Activated CD4-positive, alpha-beta T cell treated with anti-CD3 and anti-CD28 coated beads, Interleukin-2, amount 50 U/mL, for 16 hours (primary cell): ENCODE results near the gene TMEM272.

Experiments
- DNase-seq: peaks from one replicate; pipeline ENCODE4 v3.0.0-alpha.2; 2020

Gene TMEM272

DNA sequence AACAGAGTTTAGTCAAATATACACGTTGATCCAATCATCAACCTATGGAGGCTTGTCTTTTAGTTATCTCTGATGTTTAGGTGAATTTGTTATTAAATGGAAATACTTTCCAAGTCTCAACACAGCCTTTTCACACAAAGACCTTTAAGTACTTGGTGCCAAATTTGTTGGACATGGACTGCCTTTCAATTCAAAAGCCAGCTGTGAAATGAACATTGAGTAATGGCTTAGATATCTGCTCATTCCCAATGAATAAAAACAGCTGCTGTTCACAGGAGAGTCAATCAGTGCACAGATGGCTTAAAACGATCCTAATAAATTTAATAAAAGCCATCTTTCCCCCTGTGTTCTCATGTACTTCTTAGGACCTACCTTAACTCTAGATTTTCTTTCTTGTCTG, 21.1 kb downstream of the TMEM272 start:
- no peak for DNase-seq

DNA sequence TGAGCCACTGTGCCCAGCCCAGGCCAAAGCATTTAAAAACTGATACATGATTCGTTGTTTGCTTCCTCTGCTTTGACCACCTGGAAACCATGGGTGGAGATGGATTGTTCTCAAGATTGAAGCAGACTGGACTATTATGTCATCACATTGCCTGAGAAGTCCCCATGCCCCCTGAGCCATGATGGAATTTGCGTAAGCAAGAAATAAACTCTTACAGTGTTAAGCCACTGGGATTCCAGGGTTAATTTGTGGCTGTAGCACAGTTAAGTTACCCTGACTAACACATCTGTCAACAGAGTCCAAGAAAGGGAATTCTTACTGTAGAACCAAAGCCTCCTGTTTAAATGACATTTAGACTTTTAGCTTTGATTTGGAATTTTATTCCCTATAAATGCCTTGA, 21.6 kb downstream of the TMEM272 start:
- no peak for DNase-seq

DNA sequence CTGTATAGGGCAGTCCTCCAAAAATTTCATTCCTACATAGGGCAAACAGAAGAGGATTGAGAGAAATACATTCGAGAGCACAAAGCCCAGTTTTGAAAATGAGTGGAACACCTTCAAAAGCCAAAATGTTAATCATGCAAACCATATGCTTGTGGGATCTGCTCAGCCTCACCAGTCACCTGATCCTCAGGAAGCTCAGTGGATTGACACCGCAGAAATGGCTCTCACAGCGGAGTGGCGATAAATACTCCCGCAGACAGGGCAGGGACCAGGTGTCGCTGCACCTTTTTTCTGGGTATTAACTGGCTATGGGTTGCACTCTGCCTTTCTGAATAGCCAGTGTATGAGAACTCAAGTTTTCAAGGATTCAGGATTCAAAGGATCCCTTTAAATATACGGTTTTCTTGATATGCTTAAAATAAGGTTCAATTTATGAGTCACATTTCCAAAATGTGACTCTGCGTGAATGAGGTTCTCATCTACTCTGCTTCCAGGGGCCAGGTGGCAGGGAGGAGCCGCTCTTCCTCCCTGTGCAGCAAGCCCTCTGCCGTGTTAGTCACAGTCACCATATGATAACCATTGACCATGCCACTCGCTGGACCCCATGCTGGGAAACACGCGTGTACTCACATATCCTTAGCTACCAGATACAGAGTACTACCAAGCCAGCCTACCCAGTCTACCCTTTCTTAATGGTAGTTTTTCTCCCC, 22.7 kb downstream of the TMEM272 start:
- peak; percentile 42 for DNase-seq

DNA sequence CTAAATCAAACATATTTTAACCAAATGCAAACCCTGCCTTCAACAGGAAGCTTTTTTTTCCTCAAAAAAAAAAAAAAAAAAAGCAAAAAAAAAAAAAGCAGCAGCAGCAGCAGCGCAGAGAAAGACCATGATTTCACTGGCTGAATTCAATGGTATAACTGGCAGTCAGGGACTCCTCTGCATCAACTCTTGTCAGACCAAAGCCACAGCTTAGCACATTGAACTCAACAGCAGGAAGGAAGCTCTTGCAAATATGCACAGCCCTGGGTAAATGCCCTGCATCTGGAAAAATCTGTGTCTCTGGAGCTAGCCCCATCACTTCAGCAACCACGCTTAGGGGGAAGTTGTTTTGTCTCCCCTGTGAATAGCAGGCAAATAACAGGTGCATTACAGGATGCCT, 23.4 kb downstream of the TMEM272 start:
- peak; percentile 38 for DNase-seq

DNA sequence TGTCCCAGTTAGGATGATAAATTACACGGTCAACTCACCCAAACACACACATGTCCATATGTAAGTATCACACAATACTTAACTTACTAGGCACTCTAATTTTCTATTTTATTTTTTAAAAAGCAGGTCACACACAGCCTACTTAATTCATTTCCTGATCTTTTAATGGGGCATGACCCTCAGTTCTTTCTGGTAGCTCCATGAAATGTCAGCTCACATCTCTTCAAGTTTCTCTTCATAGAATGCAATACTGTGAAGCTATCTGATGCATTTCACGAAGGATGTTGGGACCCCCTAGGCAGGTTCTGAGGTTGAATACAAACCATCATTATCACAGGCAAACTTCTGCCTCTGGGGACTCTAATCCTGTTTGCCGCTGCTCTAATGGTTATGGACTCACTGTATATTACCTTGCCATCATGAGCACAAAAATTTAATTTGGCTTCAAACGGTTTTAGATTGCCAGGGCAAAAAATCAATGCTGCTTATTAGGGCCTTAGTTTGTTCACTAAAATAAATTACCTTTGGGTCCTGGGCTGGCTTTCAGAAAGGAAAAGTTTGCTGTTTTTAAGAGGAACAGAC, 24.9 kb downstream of the TMEM272 start:
- no peak for DNase-seq

DNA sequence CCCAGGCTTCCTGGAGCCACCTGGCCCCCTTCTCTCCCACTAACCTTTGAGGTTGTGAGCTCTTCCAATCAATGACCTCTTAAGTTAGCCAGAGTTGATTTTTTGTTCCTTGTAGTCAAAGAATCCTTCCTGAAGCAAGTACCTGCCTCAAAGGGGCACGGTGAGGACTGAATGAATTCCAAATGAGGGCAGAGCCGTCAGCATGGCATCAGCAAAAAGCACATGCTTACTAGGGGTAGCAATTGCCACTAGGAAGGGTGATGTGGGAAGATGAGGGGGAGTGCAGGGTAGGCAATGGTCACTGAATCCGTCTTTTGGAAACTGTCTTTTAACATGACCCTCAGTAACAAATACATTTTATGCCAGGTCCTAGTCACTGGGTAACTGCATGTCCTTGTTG, 25.4 kb downstream of the TMEM272 start:
- no peak for DNase-seq

DNA sequence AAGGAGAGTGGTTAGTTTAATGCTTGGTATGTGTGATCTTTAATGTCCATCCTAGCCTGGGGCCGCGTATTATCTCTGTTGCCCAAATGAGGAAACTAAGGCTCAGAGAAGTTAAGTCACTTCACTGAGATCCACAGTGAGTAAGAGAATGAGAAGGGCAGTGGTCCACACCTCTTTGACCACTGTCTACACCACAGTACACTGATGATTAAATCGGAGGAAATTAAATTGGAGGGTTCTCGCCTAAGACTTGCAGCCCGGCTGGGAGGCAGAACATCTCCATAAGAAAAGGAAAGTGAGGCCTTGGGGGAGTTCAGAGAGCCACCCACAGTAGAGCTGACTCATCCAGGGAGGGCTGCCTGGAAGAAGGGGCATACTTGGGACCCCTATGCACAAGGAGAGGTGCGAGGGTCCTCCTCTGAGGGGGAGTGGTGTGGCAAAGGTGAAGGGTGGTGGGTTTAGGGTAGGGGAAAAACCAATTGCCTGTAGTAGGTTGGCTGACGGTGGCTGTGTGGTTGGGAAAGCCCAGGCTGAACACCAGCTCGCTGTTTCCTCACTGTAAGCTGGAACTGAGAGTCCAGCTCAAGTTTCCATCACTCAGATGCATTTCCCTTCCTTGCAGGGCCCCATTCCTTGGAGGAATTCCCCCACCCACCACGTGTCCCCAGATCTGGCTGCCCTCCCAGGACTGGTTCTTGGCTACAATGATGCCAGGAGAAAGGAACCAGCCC, 26.0 kb downstream of the TMEM272 start:
- DNase-seq, result peak; percentile 28

DNA sequence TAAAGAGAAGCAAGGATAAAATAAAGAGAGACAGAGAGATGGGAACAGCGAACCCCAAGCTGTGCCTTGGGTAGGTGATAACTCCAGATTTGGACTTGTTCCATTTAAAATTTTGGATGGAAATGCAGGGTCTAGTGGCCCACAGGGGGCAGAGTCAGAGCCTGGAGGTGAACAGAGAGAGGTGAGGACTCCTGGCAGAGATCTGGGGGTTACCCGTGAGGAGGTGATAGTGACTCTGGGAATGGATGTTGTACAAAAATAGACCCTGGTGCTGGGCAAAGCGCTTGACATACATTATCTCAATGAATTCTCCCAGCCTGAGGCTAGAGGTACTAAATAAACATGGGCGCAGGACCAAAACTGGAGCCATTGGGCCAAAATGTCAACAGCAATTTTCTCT, 26.7 kb downstream of the TMEM272 start:
- no peak for DNase-seq

DNA sequence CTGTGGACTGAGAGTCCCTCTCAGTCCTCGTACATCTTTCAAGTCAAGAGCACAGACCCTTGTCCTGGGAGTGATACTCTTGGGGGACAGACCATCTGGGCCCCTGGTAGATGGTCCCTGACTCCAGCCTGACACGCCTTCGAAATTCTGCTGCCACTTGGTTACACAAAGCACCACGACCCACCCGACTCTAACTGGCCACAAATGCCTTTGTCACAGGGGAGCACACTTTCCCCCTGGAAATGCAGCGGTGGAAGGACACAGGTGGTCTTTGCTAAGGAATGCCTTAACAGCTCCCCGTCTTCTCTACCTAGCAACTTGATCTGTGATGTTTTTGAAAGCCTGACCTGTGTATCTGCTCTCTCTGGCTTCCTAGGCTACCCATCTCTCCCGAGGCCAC, 27.3 kb downstream of the TMEM272 start:
- DNase-seq, result no peak

DNA sequence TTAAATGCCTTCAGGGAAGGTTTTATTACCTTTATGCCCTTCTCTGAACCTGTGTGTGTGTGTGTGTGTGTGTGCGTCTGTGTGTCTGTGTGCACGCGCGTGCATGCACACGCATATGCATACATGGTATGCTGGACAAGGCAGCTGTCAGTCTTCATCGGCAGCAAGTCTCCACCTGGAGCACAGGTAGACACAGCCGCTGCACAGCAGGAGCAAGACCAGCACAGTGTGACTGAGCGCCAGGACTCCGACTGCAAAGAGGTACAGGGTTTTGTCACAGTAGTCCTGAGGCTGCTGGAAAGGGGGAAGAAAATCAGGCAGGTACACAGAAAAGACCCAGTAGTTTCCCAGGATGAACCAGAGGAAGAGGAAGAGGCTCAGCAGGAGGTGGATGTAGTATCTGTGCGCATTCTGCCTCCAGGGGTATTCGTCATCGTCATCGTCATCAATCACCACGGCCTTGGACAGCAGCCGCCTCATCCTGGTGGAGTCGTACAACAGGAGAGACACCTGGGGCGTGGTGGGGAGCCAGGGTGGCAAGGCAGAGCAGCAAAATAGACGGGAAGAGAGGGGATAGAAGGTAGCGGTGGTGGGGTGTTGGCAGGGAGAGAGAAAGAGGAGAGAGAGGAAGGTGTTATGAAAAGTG, 28.2 kb downstream of the TMEM272 start:
- no peak for DNase-seq

DNA sequence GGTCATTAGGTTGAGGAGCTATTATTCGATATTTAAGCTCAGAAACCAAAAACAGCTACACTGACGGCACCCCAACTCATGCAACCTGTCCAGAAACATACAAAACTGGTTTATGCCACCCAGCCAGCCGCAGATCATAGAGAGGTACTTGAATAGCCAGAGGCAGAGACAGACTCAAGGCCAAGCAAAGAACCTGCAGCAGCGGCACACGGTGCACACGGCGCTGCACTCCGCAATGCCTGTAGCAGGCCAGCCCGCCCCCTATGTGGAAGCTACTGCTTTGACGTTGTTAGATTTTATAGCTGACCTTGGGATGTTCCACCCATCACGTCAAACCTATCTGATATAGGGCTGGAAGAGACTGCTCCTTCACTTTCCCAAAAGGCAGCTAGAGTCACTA, 29.1 kb downstream of the TMEM272 start:
- no peak for DNase-seq

DNA sequence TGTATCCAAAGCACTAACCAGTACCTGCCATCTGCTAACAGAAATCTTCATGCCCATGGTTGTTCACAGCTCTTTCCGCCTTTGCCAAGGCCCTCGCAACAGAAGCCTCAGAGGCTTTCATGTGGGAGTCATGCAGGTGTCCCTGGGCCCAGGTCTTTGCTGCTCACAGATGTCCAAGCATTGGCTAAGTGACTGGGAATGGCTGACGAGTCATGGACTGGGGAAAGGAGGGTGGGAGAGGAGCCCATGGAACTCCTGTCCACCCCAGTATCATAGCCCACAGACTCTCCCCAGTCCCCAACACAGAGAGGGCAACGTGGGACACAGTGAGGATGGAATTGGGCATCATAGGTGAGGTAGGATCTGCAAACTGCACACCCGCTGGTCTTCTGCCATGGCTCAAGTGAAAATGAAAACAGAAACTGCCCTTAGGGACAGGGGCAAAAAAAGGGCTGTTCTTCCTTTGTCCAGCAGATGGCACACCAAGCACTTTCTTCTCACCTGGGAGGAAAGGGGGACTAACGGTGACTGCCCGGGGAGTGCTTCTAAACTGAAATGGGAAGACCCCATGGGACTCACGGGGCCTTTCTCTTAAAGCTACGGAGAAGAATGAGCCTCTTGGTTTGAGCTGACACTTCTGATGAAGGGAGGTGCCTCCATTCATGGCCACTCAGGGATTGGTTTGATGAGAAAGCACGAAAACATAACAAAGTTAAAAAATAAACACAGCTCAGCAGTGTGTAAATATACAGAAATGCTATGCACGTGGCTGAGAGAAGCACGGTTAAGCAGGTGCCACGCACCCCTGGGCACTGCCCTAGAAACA, 29.9 kb downstream of the TMEM272 start:
- peak; percentile 81 for DNase-seq

DNA sequence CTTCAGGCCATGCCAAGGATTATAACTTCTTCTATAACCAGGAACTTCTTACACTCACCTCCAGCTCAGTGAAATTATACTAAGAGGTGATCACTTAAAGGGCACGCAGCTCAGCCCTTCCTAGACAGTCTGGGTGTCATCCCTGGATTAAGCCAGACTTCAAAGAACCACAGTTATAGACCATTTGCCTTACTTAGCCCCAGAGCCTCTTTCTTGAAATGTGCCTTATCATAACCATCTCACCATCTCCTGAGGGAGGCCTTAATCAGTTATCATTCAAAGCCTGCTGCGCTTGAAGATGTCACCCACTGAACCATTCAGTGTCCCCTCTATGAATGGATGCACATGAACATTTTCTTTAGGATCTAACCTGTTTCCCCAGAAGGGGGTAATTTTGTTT, 30.9 kb downstream of the TMEM272 start:
- DNase-seq, result no peak

DNA sequence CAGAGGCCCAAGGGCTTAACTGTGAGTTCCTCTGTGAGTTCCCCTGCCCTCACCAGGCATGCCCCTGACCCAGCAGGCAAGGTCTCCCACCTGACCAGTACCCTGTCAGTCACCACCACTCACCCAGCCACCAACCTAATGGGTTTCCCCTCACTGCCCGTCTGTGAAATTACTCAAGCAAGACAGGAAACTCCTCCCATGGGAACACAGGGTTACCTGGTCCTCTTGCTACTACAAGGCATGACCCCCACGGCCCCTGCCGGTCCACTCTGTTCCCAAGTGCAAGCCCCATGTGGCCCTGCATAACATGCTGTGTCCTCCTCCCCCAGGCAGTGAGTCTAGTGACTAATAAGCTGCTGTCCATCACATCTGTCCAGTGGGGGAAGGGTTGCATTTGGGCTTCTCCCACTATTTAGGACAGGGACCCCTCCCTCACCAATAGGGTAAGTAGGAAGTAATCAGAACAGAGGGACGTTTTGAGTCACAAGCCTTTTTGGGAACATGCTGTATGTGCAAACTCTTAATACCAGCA, 33.0 kb downstream of the TMEM272 start:
- DNase-seq, result no peak

DNA sequence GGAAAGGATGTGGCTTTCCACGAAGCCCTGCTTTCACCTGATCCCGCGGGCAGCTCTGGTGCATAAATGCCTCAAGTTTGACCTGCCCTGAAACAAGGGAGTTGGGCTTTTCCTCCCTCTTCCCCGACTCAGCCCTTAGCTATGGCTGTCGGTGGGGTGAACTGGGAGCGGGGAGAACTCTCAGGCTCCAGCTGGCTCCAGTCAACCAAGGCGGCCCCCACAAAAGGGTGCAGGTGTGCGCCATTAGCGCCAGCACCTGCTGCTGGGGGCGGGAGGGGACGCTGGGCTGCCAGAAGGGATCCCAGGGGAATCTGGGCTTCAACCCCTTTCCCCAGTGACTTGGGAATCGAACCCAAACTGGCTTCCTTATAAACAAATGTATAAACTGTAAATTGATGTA, 33.9 kb downstream of the TMEM272 start:
- DNase-seq, result no peak

DNA sequence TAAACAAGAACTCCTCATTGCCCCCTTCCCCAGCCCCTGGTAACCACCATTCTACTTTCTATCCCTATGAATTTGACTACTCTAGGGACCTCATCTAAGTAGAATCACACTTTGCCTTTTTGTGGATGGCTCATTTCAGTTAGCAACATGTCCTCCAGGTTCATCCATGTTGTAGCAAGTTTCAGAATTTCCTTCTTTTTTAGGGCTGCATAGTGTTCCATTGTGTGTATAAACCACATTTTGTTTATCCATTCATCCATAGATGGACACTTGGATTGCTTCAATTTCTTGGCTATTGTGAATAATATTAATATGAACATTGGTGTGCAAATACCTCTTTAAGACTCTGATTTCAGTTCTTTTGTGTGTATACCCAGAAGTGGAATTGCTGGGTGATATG, 36.2 kb downstream of the TMEM272 start:
- no peak for DNase-seq

DNA sequence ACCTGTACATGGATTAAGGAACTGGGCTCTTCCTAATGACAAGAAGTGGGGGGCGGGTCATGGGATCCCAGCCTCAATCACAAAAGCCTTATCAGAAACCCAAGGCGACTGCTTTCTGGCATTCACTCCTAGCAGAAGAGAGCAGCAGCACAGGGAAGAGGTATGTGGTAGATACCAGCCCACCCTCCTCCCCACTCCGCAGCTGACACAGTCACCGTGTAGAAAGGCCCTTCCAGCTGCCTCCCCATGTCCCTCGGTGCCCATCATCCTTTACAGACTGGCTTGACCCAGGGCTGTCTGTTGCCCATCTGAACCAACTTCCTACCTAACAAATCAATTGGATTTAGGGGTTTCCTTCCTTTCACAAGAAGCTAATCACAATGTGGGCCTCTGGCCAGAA, 37.9 kb downstream of the TMEM272 start:
- DNase-seq, result no peak

DNA sequence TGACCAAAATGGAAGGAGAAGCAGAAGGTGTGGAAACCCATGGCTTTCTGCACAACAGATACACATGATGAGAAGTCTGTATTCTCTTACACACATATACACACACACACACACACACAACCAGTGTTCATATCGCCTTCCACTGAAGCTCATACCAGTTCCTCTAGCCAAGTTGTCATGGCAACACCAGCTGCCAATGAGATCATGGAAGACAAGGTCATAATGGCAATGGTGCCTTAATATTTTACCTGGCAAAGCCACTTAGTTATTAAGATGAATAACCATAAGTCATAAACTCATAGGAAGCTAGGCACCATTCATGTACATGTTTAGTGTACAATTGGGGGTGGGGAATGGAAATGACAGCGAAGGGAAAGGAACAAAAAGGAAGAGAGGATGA, 38.4 kb downstream of the TMEM272 start:
- DNase-seq, result no peak

DNA sequence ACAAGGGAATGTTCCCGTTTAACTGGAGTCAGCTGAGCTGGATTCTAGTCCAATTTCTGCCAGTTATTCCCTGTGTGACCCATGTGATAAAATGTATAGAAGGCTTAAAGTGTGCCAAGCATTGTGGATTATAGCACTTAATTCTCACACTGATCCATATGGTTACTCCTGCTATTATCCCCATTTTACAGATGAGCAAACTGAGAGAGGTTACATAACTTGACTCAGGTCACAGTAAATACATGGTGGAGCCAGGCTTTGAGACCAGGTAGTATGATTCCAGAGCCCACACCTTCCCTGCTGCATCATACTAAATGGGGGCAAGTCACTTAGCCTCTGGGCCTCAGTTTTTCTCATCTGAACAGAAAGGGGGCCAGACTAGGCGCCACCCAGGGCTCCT, 39.1 kb downstream of the TMEM272 start:
- no peak for DNase-seq

DNA sequence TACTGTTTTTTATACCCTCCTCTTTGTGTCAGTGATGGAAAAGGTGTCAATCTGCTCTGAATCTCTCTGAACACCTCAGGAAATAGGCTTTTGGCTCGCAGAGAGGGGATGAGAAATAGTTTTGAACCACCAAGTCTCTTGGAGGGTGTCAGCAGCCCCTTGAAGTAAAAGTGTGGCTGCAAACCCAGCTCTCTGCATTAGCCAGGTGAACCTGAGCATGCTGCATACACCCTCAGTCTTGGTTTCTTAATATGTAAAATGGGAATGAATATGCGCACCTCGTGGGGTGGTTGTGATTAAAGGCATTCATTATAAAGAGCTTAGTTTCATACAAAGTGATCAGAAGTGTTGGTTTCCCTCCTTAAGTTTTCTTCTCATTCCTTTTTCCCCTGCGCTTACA, 39.7 kb downstream of the TMEM272 start:
- DNase-seq, result no peak

DNA sequence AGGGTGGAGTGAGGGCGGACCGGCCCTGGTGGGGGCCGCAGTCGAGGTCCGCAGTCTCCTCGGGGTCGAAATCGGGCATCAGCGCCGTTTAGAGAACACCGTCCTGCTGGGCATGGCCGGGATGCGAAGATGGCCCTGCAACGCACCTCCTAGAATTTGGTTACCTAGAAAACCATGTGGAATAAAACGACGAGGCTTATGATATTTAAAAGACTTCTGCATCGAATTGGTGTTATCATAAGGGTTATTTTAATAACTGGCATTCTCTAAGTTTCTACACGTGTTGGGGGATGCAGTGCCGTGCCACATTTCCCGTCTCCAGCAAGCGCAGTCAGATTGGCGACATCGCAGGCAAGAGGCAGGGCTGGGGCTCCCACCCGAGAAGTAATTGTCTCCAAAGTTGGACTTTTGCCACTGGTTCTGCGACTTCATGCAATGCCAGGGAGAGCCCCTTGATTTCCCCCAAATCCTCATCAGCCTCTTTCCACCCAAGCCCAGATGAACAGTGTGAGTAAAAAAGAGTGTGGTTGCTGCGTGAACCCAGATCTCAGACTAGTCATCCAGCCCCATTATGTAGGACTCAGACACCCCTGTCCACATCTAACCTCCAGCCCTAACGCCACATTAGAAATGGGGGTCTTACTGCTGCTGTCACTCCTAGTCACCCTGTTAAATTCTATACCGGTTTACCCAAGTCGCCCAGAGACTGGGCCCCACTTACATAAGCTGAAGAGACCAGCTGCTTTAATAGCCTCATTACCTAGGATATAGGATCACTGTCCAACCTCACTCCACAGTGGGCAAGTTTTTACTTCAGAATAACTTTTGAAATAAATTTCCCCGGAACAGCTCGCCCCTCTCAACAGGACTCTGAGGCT, 40.4 kb downstream of the TMEM272 start:
- DNase-seq, result peak; percentile 38
